ENCODE results near the gene CD27.

- no peak for TF ChIP-seq CTCF (conservative IDR thresholded peaks at IDR 0.05; ENCODE audit: low read depth, low read length)
- no peak for TF ChIP-seq EZH2 (IDR thresholded peaks at IDR 0.05; ENCODE audit: low read length, unreplicated experiment)
Measured at GRCh38 chr12:6472491-6472890, 27.7 kb downstream of the CD27 start.

Data from PC-3 (cell line).